NCI-H510A treated with DMSO at 0.1 percent for 48 hours (cell line): Measurements from ENCODE around the gene ETDC.

Source experiments
- DNase-seq: peaks from one replicate; lab custom pipeline; 2025; lab: John Stamatoyannopoulos, UW

ETDC gene

GRCh38 chrX:135346975-135347374, 37.7 kb downstream of the ETDC start:
- DNase-seq = no peak

- DNase-seq = no peak
Measured at GRCh38 chrX:135347381-135348016, 38.2 kb downstream of the ETDC start.

DNA sequence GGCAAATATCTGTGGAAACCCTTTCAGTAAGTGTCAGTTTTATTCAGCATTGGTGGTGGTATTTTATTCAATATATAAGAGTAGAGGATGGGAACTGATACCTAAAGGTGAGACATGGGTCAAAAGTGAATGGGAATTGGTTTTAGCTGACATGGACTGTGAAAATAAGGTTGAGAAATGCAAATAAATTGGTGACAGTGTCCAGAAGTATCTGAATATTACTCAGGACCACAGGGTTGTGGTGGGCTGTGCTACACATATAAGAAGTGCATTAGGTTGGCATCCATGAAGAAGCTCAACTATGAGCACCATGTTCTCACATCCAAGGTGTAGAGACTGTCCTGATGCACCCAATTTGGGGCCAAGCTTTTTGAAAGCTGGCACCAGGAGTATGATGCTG, 45.0 kb downstream of the ETDC start:
- no peak for DNase-seq
